ENCODE results near the gene VWA8. TPM values are rescaled to one million over a fixed set of nuclear protein-coding genes. Genes with fewer than 3 reads are reported as not detected.
"Not testable (repeated sequence)": the region's sequence is repeated elsewhere in the genome, so short reads cannot be mapped to it uniquely, and the experiment has no call there.

VWA8 gene
- polyA plus RNA-seq, 1 donor from 2014 or later, result 3.7 TPM

DNA sequence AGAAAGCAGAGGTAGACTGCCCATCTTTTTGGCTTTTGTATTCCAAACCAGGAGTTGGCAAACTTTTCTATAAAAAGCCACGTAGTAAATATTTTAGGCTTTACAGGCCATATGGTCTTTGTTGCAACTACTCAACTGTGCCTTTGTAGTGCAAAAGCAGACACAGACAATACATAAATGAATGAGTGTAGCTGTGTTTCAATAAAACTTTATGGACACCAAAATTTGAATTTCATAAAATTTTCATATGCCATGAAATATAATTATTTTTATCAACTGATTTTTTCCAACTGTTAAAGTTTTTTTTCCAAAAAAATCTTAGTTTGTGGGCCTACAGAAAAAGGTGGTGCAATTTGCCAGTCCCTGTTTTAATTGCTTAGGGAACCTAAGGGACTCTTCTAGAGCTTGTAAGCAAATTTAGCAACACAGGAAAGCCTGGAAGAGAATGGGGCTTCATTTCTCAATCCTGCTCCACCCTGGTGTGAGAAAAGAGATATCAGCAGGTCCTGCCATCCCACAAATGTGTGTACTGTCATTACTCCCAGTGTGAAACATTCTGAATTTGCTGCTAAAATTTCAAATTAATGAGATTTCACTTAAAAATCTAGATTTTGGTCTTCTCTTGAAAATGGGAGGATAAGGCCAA is 309.4 kb downstream of the VWA8 start:
- Mint-ChIP-seq H3K4me1 (peaks cover 0 to 7% (median 6%) of the 10 kb centered on the region in 3 donors), H3K9me3 (no peaks in the 10 kb centered on the region), H3K27ac (no peak overlapping the region), H3K27me3 (peaks cover 4% of the 10 kb centered on the region), H3K4me3 (no peak overlapping the region), H3K36me3 (no peaks in the 10 kb centered on the region)

DNA sequence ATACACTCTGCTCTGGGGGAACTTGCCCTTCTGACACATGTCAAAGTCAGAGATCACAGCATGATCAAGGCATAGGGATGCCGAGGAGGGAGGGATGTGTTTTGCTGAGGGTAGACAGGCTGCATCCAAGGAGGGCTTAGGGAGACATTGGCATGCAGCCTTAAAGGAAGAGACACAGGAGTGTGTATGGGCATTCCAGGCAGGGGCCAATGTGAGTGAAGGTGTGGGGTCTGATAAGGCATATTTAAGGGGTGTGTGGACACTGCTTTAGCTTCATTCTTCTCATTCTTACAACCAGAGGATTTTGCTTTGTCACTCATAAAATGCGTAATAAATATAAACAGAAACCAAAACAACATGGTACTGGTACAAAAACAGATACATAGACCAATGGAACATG is 310.2 kb downstream of the VWA8 start:
- Mint-ChIP-seq H3K4me3 (no peak overlapping the region), H3K27me3 (peaks cover 5% of the 10 kb centered on the region), H3K36me3 (peaks cover 4% of the 10 kb centered on the region), H3K9me3 (no peaks in the 10 kb centered on the region), H3K27ac (no peak overlapping the region), H3K4me1 (peaks cover 0 to 7% (median 6%) of the 10 kb centered on the region in 3 donors)

GRCh38 chr13:41649659-41650058 is 311.2 kb downstream of the VWA8 start:
- no peak overlapping the region for H3K4me3 Mint-ChIP-seq
- H3K4me1 Mint-ChIP-seq, result peaks cover 0 to 3% (median 2%) of the 10 kb centered on the region in 3 donors
- peaks cover 7% of the 10 kb centered on the region for H3K36me3 Mint-ChIP-seq
- no peak overlapping the region for H3K27ac Mint-ChIP-seq
- H3K9me3 Mint-ChIP-seq, result no peaks in the 10 kb centered on the region
- peaks cover 5% of the 10 kb centered on the region for H3K27me3 Mint-ChIP-seq

DNA sequence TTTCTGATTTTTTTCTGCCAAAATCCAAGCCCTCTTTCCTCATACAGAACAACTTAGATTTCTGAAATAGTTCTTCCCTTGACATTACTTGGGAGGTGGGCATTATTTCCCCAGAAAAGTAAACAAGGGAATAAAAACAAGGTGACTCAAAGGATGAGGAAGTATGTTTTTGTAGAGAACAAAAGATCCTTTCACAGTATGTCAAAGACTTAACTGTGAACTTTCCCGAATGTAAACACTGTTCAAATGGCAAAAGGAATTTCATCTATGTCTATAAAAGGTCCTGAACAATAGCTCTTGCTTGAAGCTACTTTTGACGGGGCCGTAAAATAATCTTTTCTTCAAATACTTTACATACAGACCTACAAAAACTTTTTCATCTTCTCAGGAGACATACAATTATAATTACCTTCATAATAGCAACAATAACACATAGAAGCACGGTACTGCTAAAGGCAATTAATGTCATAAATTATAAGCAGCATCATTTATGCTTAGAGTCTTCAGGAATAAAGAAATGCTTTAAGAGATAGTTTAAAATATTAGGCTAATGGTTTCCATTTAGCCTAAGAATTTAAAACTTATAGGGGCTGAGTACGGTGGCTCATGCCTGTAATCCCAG is 312.5 kb downstream of the VWA8 start:
- Mint-ChIP-seq H3K4me3 (no peak overlapping the region), H3K9me3 (no peaks in the 10 kb centered on the region), H3K27ac (no peak overlapping the region), H3K4me1 (no peaks in the 10 kb centered on the region), H3K27me3 (peaks cover 5% of the 10 kb centered on the region), H3K36me3 (peaks cover 7% of the 10 kb centered on the region)

- H3K27me3 Mint-ChIP-seq, H3K4me3 Mint-ChIP-seq, H3K27ac Mint-ChIP-seq, H3K4me1 Mint-ChIP-seq, H3K9me3 Mint-ChIP-seq, H3K36me3 Mint-ChIP-seq: not testable (repeated sequence)
These were observed 313.1 kb downstream of the VWA8 start for GRCh38 chr13:41647699-41648313.

DNA sequence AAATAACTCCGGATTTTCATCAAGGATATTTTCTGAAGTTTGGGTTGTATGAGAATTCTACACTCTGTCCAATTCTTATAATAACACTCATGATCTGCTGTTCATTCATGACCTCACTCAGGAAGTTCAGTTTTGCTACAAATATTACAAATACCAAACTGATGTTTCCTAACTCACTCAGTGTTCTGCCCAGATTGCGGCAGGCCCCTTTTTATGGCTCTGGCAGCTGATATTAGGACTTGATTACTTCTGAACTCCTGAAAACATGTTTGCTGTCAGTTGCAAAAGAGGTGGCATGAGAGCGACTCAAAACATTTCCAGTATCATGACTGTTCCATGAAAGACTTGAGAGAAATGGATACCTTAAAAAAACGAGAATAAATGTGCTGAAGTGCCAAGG is 315.6 kb downstream of the VWA8 start:
- no peak overlapping the region for H3K4me3 Mint-ChIP-seq
- peaks cover 9% of the 10 kb centered on the region for H3K36me3 Mint-ChIP-seq
- H3K27ac Mint-ChIP-seq, result no peak overlapping the region
- no peaks in the 10 kb centered on the region for H3K4me1 Mint-ChIP-seq
- H3K27me3 Mint-ChIP-seq, result peaks cover 5% of the 10 kb centered on the region
- no peaks in the 10 kb centered on the region for H3K9me3 Mint-ChIP-seq

GRCh38 chr13:41644742-41645141 is 316.2 kb downstream of the VWA8 start:
- Mint-ChIP-seq H3K36me3 (peaks cover 9% of the 10 kb centered on the region), H3K27me3 (peaks cover 5% of the 10 kb centered on the region), H3K4me1 (no peaks in the 10 kb centered on the region), H3K27ac (no peak overlapping the region), H3K4me3 (no peak overlapping the region), H3K9me3 (no peaks in the 10 kb centered on the region)

DNA sequence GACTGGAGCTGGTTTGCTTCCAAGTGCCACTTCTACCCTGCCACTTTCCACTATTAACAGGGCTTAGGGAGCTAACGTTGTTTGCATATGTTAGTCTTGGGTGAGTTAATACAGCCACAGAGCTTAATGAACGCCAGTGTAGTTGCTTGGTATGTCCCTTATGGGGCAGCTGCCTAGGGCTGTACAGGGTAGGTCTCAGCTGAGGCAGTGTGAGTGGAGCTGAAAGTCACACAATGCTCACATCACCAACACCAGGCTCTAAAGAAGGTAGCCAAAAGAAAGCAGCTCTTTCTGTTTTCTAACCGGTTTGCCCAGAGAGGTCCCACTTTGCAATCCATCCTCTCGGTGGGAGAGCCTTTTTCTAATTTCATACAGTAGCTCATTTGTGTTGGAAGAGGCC is 317.4 kb downstream of the VWA8 start:
- H3K4me3 Mint-ChIP-seq, result no peak overlapping the region
- H3K27ac Mint-ChIP-seq, result peak overlapping the region in 1 of 3 donors; percentile 31
- H3K27me3 Mint-ChIP-seq, result peaks cover 5% of the 10 kb centered on the region
- H3K4me1 Mint-ChIP-seq, result no peaks in the 10 kb centered on the region
- no peaks in the 10 kb centered on the region for H3K9me3 Mint-ChIP-seq
- H3K36me3 Mint-ChIP-seq, result peaks cover 12% of the 10 kb centered on the region

DNA sequence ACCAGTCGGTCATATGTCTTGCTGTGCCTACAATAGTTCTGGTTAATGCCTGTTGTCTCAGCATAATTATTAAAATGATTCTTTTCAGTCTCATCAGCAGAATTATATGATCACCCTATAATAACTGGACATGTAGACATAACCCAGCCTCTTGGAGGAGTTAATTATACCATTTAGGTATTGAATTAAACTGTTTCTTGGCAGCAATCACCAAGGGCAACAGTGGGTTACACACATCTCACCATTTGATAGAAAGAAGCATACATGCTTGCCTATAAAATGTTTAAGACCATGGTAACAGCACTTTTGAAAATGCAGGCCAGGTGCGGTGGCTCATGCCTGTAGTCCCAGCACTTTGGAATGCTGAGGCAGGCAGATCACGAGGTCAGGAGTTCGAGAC is 318.9 kb downstream of the VWA8 start:
- H3K36me3 Mint-ChIP-seq, result peaks cover 15% of the 10 kb centered on the region
- no peaks in the 10 kb centered on the region for H3K4me1 Mint-ChIP-seq
- no peaks in the 10 kb centered on the region for H3K9me3 Mint-ChIP-seq
- H3K4me3 Mint-ChIP-seq, result no peak overlapping the region
- H3K27ac Mint-ChIP-seq, result no peak overlapping the region
- peaks cover 1% of the 10 kb centered on the region for H3K27me3 Mint-ChIP-seq

GRCh38 chr13:41641429-41641828 is 319.5 kb downstream of the VWA8 start:
- Mint-ChIP-seq H3K4me3 (no peak overlapping the region), H3K4me1 (no peaks in the 10 kb centered on the region), H3K9me3 (no peaks in the 10 kb centered on the region), H3K27me3 (peaks cover 1% of the 10 kb centered on the region), H3K27ac (no peak overlapping the region), H3K36me3 (peaks cover 15% of the 10 kb centered on the region)

GRCh38 chr13:41639955-41640780 is 320.7 kb downstream of the VWA8 start:
- H3K4me3 Mint-ChIP-seq, result no peak overlapping the region
- H3K27me3 Mint-ChIP-seq, result no peaks in the 10 kb centered on the region
- H3K4me1 Mint-ChIP-seq, result no peaks in the 10 kb centered on the region
- H3K27ac Mint-ChIP-seq, result no peak overlapping the region
- H3K9me3 Mint-ChIP-seq, result no peaks in the 10 kb centered on the region
- H3K36me3 Mint-ChIP-seq, result peaks cover 11% of the 10 kb centered on the region

DNA sequence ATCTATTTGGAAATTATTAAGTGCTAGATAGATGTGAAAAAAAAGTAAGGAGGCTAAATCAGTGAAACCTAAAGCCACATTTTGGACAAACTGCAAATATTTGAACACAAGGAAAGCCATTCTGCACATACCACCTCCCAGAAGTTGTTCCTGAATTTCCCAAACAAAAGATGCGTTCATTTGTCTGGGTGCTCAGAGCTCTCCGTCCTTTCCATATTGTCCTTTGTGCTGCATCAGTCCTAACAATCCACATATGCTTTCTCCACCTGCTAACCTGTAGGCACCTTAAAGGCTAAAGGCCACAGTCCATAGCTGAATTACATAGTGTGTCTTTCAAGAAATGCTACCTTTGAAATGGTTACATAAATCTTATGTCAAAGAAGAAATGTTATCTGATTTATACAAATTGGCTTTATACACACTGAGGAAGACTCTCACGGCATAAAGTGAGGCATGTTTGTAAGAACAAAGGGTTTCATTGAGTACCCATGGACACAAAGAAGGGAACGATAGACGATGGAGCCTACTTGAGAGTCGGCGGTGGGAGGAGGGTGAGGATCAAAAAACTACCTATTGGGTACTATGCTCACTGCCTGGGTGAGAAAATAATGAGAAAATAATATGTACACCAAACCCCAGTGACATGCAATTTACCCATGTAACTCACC is 321.5 kb downstream of the VWA8 start:
- H3K36me3 Mint-ChIP-seq, result peaks cover 8% of the 10 kb centered on the region
- no peaks in the 10 kb centered on the region for H3K4me1 Mint-ChIP-seq
- no peak overlapping the region for H3K4me3 Mint-ChIP-seq
- no peak overlapping the region for H3K27ac Mint-ChIP-seq
- H3K9me3 Mint-ChIP-seq, result no peaks in the 10 kb centered on the region
- H3K27me3 Mint-ChIP-seq, result no peaks in the 10 kb centered on the region

DNA sequence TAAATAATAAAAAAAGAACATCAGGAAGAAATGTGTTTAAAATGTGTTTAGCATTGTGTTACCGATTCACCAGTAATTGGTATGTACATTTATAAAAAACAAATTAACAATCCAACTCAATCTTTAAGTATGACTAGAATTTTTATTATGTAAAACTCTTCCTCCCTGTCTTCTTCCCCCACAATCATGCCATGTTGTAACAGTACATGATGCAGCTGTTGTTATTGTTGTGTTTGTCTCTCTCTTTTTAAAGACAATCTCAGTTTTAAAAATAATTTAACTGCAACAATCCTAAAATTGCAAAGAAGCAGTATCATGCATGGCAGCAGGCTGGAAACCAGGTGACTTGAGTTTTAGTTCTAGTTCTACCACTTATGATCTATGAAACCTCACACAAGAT is 323.3 kb downstream of the VWA8 start:
- Mint-ChIP-seq H3K4me1 (no peaks in the 10 kb centered on the region), H3K27me3 (no peaks in the 10 kb centered on the region), H3K36me3 (peaks cover 6% of the 10 kb centered on the region), H3K4me3 (no peak overlapping the region), H3K9me3 (peaks cover 0 to 2% (median 0%) of the 10 kb centered on the region in 3 donors), H3K27ac (no peak overlapping the region)

- H3K4me1 Mint-ChIP-seq, H3K36me3 Mint-ChIP-seq, H3K27me3 Mint-ChIP-seq, H3K4me3 Mint-ChIP-seq, H3K9me3 Mint-ChIP-seq, H3K27ac Mint-ChIP-seq: not testable (repeated sequence)
These were observed 323.9 kb downstream of the VWA8 start for GRCh38 chr13:41637032-41637431.

DNA sequence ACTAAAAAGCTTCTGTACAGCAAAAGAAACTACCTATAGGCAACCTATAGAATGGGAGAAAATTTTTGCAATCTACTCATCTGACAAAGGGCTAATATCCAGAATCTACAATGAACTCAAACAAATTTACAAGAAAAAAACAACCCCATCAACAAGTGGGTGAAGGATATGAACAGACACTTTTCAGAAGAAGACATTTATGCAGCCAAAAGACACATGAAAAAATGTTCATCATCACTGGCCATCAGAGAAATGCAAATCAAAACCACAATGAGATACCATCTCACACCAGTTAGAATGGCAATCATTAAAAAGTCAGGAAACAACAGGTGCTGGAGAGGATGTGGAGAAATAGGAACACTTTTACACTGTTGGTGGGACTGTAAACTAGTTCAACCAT is 324.3 kb downstream of the VWA8 start:
- not testable (repeated sequence) for H3K27me3 Mint-ChIP-seq, H3K27ac Mint-ChIP-seq, H3K36me3 Mint-ChIP-seq, H3K4me3 Mint-ChIP-seq, H3K9me3 Mint-ChIP-seq, H3K4me1 Mint-ChIP-seq

Measured in IgD-negative memory B cell (primary cell).